ENCODE measurements around the gene DDX23. TPM values are rescaled to one million over a fixed set of nuclear protein-coding genes. Genes with fewer than 3 reads are reported as not detected.

The DDX23 gene
- total RNA-seq, 1 experiment from 2014 or later, result 80.8 TPM

DNA sequence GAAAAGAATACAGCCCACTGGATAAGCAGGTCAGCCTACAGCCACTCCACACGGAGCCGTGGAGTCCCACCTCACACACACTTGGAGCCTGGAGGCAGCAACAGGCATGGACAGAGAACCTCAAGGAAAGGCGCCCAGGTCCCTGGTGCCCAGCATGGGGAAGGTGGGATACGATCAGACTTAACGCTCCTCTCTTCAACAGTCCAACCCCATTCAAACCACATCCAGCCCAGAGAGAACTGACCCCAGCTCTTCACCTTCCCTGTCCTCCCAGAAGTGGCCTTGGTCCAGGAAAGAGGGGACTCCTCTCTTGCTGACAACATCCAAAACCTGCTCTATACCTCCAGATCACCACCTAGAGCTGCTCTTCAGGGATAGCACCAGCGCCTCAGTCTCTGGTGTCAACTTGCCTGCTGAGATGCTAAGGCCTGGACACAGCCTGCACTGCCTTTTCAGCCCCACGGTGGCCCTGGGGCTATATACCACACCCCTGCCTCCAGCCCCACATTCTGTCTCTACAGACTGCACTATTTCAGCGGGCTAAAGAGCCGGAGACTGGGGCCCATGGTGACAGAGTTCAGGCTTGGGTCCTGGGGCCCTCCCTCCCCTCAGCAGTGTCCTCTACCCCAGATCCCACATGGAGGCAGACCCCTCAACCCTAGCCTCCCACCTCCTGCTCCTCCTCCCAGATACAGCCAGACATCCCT is 70.1 kb downstream of the DDX23 start:
- peaks cover 10% of the 10 kb centered on the region for H3K4me1 Mint-ChIP-seq (ENCODE audit: low read depth, unreplicated experiment)
- no TSS peak for BruUV-seq (replicated peaks)
- H3K4me3 Mint-ChIP-seq (ENCODE audit: low read depth, unreplicated experiment), result no peak overlapping the region
- no peaks in the 10 kb centered on the region for H3K27me3 Mint-ChIP-seq (ENCODE audit: unreplicated experiment)
- CTCF ChIA-PET, result interaction anchor here (0.6 kb wide), 1 partner anchor 18 kb away, joined by 3 read pairs; no protein-coding TSS in a partner anchor
- H3K36me3 Mint-ChIP-seq (ENCODE audit: insufficient read depth, unreplicated experiment), result peaks cover 10% of the 10 kb centered on the region
- H3K27ac Mint-ChIP-seq (ENCODE audit: unreplicated experiment), result no peak overlapping the region
- intact Hi-C loops (cut with micrococcal nuclease; ENCODE audit: unreplicated experiment), result no loop called here
- TF ChIP-seq, protein P1, sequence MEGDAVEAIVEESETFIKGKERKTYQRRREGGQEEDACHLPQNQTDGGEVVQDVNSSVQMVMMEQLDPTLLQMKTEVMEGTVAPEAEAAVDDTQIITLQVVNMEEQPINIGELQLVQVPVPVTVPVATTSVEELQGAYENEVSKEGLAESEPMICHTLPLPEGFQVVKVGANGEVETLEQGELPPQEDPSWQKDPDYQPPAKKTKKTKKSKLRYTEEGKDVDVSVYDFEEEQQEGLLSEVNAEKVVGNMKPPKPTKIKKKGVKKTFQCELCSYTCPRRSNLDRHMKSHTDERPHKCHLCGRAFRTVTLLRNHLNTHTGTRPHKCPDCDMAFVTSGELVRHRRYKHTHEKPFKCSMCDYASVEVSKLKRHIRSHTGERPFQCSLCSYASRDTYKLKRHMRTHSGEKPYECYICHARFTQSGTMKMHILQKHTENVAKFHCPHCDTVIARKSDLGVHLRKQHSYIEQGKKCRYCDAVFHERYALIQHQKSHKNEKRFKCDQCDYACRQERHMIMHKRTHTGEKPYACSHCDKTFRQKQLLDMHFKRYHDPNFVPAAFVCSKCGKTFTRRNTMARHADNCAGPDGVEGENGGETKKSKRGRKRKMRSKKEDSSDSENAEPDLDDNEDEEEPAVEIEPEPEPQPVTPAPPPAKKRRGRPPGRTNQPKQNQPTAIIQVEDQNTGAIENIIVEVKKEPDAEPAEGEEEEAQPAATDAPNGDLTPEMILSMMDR (IDR thresholded peaks at IDR 0.05; ENCODE audit: unreplicated experiment), result no peak
- no peak for DNase-seq
- no peaks in the 10 kb centered on the region for H3K9me3 Mint-ChIP-seq (ENCODE audit: low read depth, unreplicated experiment)

DNA sequence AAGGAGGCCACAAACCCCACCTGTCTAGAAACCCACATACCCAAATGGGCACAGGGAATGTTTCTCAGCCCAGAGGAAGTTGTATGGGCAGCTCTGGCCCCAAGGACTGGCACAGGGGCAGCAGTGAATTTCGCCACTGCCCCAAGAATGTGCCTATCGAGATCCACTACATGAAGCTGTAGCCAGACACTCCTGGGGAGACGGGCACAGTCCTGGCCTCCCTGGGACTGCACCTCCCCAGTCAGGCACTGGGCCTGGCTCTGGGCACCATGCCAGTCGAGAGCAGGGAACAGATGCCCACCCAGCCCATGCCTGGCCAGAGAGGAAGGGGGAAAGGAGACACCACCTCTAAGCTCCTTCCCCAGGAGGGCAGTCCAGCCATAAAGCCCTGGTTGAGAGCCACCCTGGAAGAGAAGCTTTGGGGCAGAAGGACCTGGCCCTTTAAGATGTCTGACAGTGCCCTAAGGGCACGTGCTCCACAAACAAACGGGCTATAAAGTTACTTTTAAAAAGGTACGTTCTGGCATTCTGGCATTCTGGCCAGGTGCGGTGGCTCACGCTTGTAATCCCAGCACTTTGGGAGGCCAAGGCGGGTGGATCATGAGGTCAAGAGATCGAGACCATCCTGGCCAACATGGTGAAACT is 71.5 kb downstream of the DDX23 start:
- TF ChIP-seq, protein P1 (IDR thresholded peaks at IDR 0.05; ENCODE audit: unreplicated experiment), result no peak
- H3K9me3 Mint-ChIP-seq (ENCODE audit: low read depth, unreplicated experiment), result no peaks in the 10 kb centered on the region
- no peak overlapping the region for H3K4me3 Mint-ChIP-seq (ENCODE audit: low read depth, unreplicated experiment)
- no peak for DNase-seq
- CTCF ChIA-PET, result interaction anchor here (1.1 kb wide), 1 partner anchor 27 kb away, joined by 4 read pairs; no protein-coding TSS in a partner anchor
- no peak overlapping the region for H3K27ac Mint-ChIP-seq (ENCODE audit: unreplicated experiment)
- intact Hi-C loops (cut with micrococcal nuclease; ENCODE audit: unreplicated experiment), result no loop called here
- peaks cover 10% of the 10 kb centered on the region for H3K36me3 Mint-ChIP-seq (ENCODE audit: insufficient read depth, unreplicated experiment)
- no TSS peak for BruUV-seq (replicated peaks)
- peaks cover 10% of the 10 kb centered on the region for H3K4me1 Mint-ChIP-seq (ENCODE audit: low read depth, unreplicated experiment)
- H3K27me3 Mint-ChIP-seq (ENCODE audit: unreplicated experiment), result no peaks in the 10 kb centered on the region

DNA sequence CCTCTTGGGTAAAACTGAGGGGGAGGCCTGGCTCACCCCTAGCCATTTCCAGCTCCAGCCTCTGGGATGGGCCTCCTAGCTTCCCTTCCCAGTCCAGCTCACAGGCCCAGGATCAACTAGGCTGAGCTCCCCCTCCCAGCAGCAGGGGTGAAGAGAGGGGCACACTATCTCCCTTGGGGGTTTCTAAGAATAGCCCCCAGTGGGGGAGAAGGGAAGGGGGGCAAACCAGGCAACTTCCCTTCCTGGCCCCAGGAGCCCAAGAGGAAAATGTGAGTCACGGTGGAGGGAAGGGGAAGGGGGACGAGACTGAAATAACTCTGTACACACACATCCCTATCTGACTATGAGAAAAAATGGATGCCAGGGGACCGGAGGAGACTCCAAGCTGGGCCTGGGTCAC is 72.1 kb downstream of the DDX23 start:
- H3K27me3 Mint-ChIP-seq (ENCODE audit: unreplicated experiment), result no peaks in the 10 kb centered on the region
- H3K36me3 Mint-ChIP-seq (ENCODE audit: insufficient read depth, unreplicated experiment), result peaks cover 12% of the 10 kb centered on the region
- no peak overlapping the region for H3K4me3 Mint-ChIP-seq (ENCODE audit: low read depth, unreplicated experiment)
- no peak overlapping the region for H3K27ac Mint-ChIP-seq (ENCODE audit: unreplicated experiment)
- no TSS peak for BruUV-seq (replicated peaks)
- DNase-seq, result no peak
- H3K9me3 Mint-ChIP-seq (ENCODE audit: low read depth, unreplicated experiment), result no peaks in the 10 kb centered on the region
- intact Hi-C loops (cut with micrococcal nuclease; ENCODE audit: unreplicated experiment), result no loop called here
- peaks cover 10% of the 10 kb centered on the region for H3K4me1 Mint-ChIP-seq (ENCODE audit: low read depth, unreplicated experiment)
- TF ChIP-seq, protein P1 (IDR thresholded peaks at IDR 0.05; ENCODE audit: unreplicated experiment), result no peak
- CTCF ChIA-PET, result no interaction called here

Other genes starting within 250 kb of the DDX23 start
- 23.3 and 26.2 TPM in 2 replicates for gene KANSL2, start 169.9 kb downstream of the DDX23 start, total RNA-seq (2022)
- 34.7 and 36.0 TPM in 2 replicates for gene CCNT1, start 135.5 kb downstream of the DDX23 start, total RNA-seq (2022)
- 39.0 and 42.9 TPM in 2 replicates for gene ADCY6, start 63.1 kb downstream of the DDX23 start, total RNA-seq (2022)
- 17.9 and 21.1 TPM in 2 replicates for gene CACNB3, start 33.7 kb downstream of the DDX23 start, total RNA-seq (2022)
- 7.4 and 14.2 TPM in 2 replicates for gene RND1, start 13.7 kb upstream of the DDX23 start, total RNA-seq (2022)
- gene FKBP11, start 73.3 kb upstream of the DDX23 start, total RNA-seq (2022), result 20.1 and 21.4 TPM in 2 replicates
- gene ARF3, start 105.3 kb upstream of the DDX23 start, total RNA-seq (2022), result 142 and 164 TPM in 2 replicates
- gene WNT10B, start 119.6 kb upstream of the DDX23 start, total RNA-seq (2022), result 0.73 TPM in 1 of 2 replicates, not detected in the other
- gene WNT1, start 126.2 kb upstream of the DDX23 start, total RNA-seq (2022), result not detected in 2 replicates
- 0.12 and 0.21 TPM in 2 replicates for gene DDN, start 147.2 kb upstream of the DDX23 start, total RNA-seq (2022)
- 34.2 and 36.9 TPM in 2 replicates for gene PRKAG1, start 166.6 kb upstream of the DDX23 start, total RNA-seq (2022)
- gene KMT2D, start 208.6 kb upstream of the DDX23 start, total RNA-seq (2022), result 72.9 and 79.7 TPM in 2 replicates
- 2.0 and 2.6 TPM in 2 replicates for gene RHEBL1, start 217.8 kb upstream of the DDX23 start, total RNA-seq (2022)
- not detected in 2 replicates for gene DHH, start 242.6 kb upstream of the DDX23 start, total RNA-seq (2022)